KMS-11 (cell line): ENCODE results near the gene CBLN3.

Source experiments
- H2AFZ ChIP-seq: fragments of 200-600 bp; sonication (generic); 2 replicates; pipeline ENCODE4 v1.6.1; 2016; ENCODE audit warnings: antibody characterized with exemption, mixed run types, low read depth
- H3K27ac ChIP-seq: fragments of 200-600 bp; sonication (generic); 2 replicates; pipeline ENCODE4 v1.6.1; 2016; ENCODE audit warnings: mild to moderate bottlenecking, mixed run types
- H3K27me3 ChIP-seq: fragments of 200-600 bp; sonication (generic); 2 replicates; pipeline ENCODE4 v1.6.1; 2017; ENCODE audit warnings: mild to moderate bottlenecking, low read depth, mixed run types, moderate library complexity; ENCODE audit not compliant: insufficient read depth
- H3K36me3 ChIP-seq: fragments of 200-600 bp; sonication (generic); 2 replicates; pipeline ENCODE4 v1.6.1; 2017; ENCODE audit warnings: mild to moderate bottlenecking, mixed run types; ENCODE audit not compliant: insufficient read depth
- H3K4me1 ChIP-seq: fragments of 200-600 bp; sonication (generic); 2 replicates; pipeline ENCODE4 v1.6.1; 2016; ENCODE audit warnings: mild to moderate bottlenecking, low read depth, mixed run types; ENCODE audit not compliant: poor library complexity, severe bottlenecking
- H3K4me2 ChIP-seq: fragments of 200-600 bp; sonication (generic); 2 replicates; pipeline ENCODE4 v1.7.0; 2016; ENCODE audit warnings: mild to moderate bottlenecking, mixed run types
- H3K4me3 ChIP-seq: fragments of 200-600 bp; sonication (generic); IDR thresholded peaks from 2 replicates; pipeline ENCODE4 v1.6.1; 2017; ENCODE audit warnings: low read depth, low read length, mixed read lengths; ENCODE audit not compliant: insufficient read depth
- H3K79me2 ChIP-seq: fragments of 200-600 bp; sonication (generic); 2 replicates; pipeline ENCODE4 v1.6.1; 2016; ENCODE audit warnings: low read depth, mixed run types; ENCODE audit not compliant: insufficient read depth
- H3K9ac ChIP-seq: fragments of 200-600 bp; sonication (generic); 2 replicates; pipeline ENCODE4 v1.6.1; 2016; ENCODE audit warnings: mild to moderate bottlenecking, mixed run types
- H4K20me1 ChIP-seq: fragments of 200-600 bp; sonication (generic); 2 replicates; pipeline ENCODE4 v1.6.1; 2016; ENCODE audit warnings: mild to moderate bottlenecking, mixed run types; ENCODE audit not compliant: insufficient read depth
- TF ChIP-seq, protein P1 (sequence below): fragments of 200-600 bp; sonication (generic); conservative IDR thresholded peaks from 2 replicates; pipeline ENCODE4 v1.6.1; 2017; ENCODE audit warnings: low read depth, mild to moderate bottlenecking, antibody characterized with exemption, low read length, moderate library complexity, mixed read lengths

CBLN3 gene

DNA sequence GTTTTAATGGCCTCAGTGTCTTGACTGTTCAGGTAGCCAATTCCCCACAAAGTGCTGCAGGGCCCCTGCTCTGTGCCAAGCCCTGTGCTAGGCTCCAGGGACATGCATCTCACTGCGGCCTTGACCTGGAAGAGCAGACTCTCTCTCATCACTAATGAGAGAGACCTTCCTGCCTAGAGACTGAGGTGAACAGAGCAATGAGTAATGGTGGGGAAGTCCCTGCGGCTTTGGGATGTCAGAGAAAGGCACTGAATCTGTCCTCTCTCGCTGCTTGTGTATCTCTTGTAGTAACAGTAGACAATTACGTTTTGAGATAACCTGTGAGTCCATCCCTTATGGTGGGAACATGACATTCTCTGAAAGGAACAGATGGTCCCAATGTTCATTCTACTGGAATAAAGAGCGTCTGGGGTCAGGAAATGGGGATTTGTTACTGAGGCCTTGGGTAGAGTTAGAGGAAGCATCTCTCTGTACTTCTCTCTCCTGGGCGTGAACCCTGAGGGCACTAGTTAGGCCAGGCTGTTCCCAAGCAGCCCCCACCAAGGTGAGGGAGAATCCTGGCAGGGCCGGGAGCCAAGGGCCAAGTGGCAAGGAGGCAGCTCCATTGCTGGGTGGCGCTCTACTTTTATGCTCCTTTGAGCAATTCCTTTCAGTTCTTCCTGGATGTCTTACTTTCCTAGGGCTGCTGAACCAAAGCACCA is 48.0 kb downstream of the CBLN3 start:
- H3K4me2 ChIP-seq = no peak overlapping the region
- H3K4me3 ChIP-seq = no peak overlapping the region
- H3K79me2 ChIP-seq = no peaks in the 10 kb centered on the region
- TF ChIP-seq, protein P1, sequence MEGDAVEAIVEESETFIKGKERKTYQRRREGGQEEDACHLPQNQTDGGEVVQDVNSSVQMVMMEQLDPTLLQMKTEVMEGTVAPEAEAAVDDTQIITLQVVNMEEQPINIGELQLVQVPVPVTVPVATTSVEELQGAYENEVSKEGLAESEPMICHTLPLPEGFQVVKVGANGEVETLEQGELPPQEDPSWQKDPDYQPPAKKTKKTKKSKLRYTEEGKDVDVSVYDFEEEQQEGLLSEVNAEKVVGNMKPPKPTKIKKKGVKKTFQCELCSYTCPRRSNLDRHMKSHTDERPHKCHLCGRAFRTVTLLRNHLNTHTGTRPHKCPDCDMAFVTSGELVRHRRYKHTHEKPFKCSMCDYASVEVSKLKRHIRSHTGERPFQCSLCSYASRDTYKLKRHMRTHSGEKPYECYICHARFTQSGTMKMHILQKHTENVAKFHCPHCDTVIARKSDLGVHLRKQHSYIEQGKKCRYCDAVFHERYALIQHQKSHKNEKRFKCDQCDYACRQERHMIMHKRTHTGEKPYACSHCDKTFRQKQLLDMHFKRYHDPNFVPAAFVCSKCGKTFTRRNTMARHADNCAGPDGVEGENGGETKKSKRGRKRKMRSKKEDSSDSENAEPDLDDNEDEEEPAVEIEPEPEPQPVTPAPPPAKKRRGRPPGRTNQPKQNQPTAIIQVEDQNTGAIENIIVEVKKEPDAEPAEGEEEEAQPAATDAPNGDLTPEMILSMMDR = no peak
- no peak overlapping the region for H2AFZ ChIP-seq
- no peaks in the 10 kb centered on the region for H3K27me3 ChIP-seq
- no peak overlapping the region for H3K27ac ChIP-seq
- no peaks in the 10 kb centered on the region for H3K36me3 ChIP-seq
- H4K20me1 ChIP-seq = no peaks in the 10 kb centered on the region
- no peak overlapping the region for H3K9ac ChIP-seq
- H3K4me1 ChIP-seq = no peaks in the 10 kb centered on the region

DNA sequence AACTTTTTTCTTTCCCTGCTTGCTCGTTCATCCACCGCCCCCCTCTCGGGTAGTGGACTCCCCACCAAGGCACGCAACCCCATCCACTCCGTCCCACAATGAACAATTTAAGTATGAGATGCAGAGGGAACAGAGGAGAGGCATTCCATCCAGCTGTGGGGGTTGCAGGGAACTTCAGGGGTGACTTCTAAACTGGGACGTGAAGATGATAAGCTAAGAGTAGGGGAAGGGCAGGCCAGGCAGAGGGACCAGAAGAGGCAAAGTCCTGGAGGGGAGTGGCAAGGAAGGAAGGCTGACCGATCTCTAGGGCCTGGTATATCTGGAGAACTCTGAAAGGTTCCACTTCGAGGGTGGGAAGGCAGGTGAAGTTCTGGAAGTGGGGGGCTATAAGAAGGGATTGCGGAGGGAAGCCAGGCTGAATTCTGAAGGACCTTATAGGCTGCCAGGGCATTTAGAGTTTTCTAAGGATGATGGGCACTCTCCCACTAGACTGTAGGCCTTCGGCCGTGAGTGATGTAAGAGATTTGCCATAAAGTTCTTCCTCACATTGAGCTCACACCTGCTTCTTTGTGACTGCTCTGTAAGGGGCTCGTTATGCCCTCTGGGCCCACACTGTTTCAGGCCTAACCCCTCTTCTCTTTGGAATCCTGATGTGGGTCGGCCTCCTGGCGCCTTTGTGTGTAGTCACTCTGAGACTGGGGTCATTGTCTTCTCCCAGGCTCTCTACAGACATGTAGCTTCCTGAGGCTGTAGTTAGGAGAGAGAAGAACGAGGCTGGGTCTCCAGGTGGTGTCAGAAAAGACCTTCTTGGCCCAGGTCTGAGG is 49.3 kb downstream of the CBLN3 start:
- H2AFZ ChIP-seq = no peak overlapping the region
- no peak overlapping the region for H3K9ac ChIP-seq

DNA sequence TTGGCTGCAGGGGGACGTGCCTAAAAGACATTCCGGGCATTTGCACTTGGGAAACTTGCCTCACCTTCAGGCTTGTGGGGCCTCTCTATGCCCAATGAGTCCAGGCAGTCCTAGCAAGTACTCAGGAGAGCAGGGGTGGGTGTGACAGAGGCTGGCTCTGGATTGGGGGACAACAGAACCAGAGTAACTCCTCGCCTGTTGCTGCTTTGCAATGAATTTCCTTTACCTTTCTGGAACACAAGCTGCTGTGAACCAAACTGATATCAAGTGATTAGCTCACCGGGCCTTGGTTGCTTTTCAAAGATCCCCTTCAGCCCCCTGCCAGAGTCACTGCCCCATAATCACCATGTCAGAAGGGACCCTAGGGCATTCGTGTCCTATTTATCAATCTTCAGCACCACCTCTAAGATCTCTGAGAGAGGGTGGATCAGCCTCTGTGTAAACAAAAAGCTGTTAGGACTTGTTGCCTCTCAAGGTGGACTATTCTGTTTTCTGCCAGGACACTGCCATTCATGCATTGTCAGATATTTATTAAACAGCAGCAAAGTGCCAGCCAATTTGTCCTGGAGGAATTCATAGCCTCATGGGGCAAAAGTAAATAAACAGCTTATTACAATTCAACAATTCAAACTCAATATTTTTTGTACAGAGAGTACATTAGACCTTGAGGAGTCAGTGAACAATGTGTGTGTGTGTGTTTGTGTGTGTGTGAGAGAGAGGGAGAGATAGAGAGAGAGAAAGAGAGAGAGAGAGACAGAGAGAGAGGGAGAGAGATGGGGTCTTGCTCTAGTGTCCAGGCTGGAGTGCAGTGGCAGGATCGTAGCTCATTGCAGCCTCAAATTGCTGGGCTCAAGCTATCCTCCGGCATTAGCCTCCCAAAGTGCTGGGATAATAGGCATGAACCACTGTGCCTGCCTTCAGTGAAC is 50.2 kb downstream of the CBLN3 start:
- Histone ChIP-seq H3K4me1 (no peaks in the 10 kb centered on the region), H3K27me3 (no peaks in the 10 kb centered on the region), H3K27ac (no peak overlapping the region), H3K4me2 (no peak overlapping the region), H3K4me3 (no peak overlapping the region), H3K36me3 (no peaks in the 10 kb centered on the region), H3K9ac (no peak overlapping the region), H2AFZ (no peak overlapping the region), H3K79me2 (no peaks in the 10 kb centered on the region), H4K20me1 (no peaks in the 10 kb centered on the region)
- TF ChIP-seq, protein P1 = no peak

More for the DNA sequence above, 49.3 kb downstream of the CBLN3 start:
- TF ChIP-seq, protein P1 = no peak
- no peak overlapping the region for H3K4me3 ChIP-seq
- no peaks in the 10 kb centered on the region for H3K36me3 ChIP-seq
- no peaks in the 10 kb centered on the region for H3K4me1 ChIP-seq
- H3K79me2 ChIP-seq = no peaks in the 10 kb centered on the region
- H3K27ac ChIP-seq = no peak overlapping the region
- H4K20me1 ChIP-seq = no peaks in the 10 kb centered on the region
- H3K4me2 ChIP-seq = no peak overlapping the region
- H3K27me3 ChIP-seq = no peaks in the 10 kb centered on the region

DNA sequence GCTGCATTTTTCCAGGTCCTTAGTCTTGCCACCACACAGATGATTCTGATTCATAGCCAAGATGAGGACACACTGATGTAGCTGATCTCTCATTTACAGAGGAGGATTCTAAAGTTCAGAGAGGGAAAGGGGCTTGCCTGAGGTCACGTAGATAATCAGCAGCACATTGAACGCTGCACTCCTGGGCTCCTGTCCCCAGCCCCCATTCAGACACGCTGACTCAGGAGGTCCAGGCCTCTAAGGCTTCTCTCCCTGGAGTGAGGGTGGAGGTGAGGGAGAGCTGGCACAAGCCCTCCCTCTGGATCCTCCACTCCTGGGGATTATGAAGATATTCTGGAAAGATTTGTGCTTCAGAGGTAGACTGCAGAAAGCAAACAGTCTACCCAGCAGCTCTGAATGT is 51.1 kb downstream of the CBLN3 start:
- Histone ChIP-seq H3K9ac (no peak overlapping the region), H3K79me2 (no peaks in the 10 kb centered on the region), H3K36me3 (no peaks in the 10 kb centered on the region), H3K27ac (no peak overlapping the region), H3K27me3 (no peaks in the 10 kb centered on the region), H4K20me1 (no peaks in the 10 kb centered on the region), H2AFZ (no peak overlapping the region), H3K4me2 (no peak overlapping the region), H3K4me3 (no peak overlapping the region), H3K4me1 (no peaks in the 10 kb centered on the region)
- TF ChIP-seq, protein P1 = no peak
